Activated T-cell treated with anti-CD3 and anti-CD28 coated beads, Interleukin-2, amount 50 U/mL, for 24 hours (primary cell): ENCODE data around the gene TREML4.
"Not testable (repeated sequence)": the region's sequence is repeated elsewhere in the genome, so short reads cannot be mapped to it uniquely, and the experiment has no call there.

Experiments used
- DNase-seq: peaks from one replicate; pipeline ENCODE4 v3.0.0-alpha.2; 2020
- H3K27ac Mint-ChIP-seq: 2 replicates; pipeline ENCODE4 v1.8.0; 2020; ENCODE audit warnings: mild to moderate bottlenecking, mixed read lengths
- H3K27me3 Mint-ChIP-seq: 2 replicates; pipeline ENCODE4 v1.8.0; 2020; ENCODE audit warnings: mixed read lengths
- H3K36me3 Mint-ChIP-seq: 2 replicates; pipeline ENCODE4 v1.8.0; 2020; ENCODE audit warnings: low read depth, mixed read lengths
- H3K4me1 Mint-ChIP-seq: 2 replicates; pipeline ENCODE4 v1.8.0; 2020; ENCODE audit warnings: low read depth, mixed read lengths
- H3K4me3 Mint-ChIP-seq: 2 replicates; pipeline ENCODE4 v1.8.0; 2020; ENCODE audit warnings: mild to moderate bottlenecking, moderate library complexity, mixed read lengths
- H3K9me3 Mint-ChIP-seq: 2 replicates; pipeline ENCODE4 v1.8.0; 2020; ENCODE audit warnings: mixed read lengths

TREML4 gene

GRCh38 chr6:41224800-41225199, 3.3 kb upstream of the TREML4 start:
- Mint-ChIP-seq H3K36me3 (no peaks in the 10 kb centered on the region), H3K4me1 (no peaks in the 10 kb centered on the region), H3K9me3 (peaks cover 7% of the 10 kb centered on the region), H3K27me3 (peaks cover 8% of the 10 kb centered on the region), H3K27ac (no peak overlapping the region), H3K4me3 (no peak overlapping the region)
- DNase-seq, result no peak

- Mint-ChIP-seq H3K36me3 (no peaks in the 10 kb centered on the region), H3K4me3 (no peak overlapping the region), H3K27ac (no peak overlapping the region), H3K27me3 (peaks cover 8% of the 10 kb centered on the region), H3K9me3 (no peaks in the 10 kb centered on the region), H3K4me1 (no peaks in the 10 kb centered on the region)
- no peak for DNase-seq
Observed at GRCh38 chr6:41226752-41227151, 1.4 kb upstream of the TREML4 start.

GRCh38 chr6:41228616-41229015, 467 bp downstream of the TREML4 start:
- H3K4me3 Mint-ChIP-seq, result no peak overlapping the region
- H3K36me3 Mint-ChIP-seq, result no peaks in the 10 kb centered on the region
- no peak overlapping the region for H3K27ac Mint-ChIP-seq
- H3K27me3 Mint-ChIP-seq, result peaks cover 8% of the 10 kb centered on the region
- H3K9me3 Mint-ChIP-seq, result no peaks in the 10 kb centered on the region
- DNase-seq, result no peak
- no peaks in the 10 kb centered on the region for H3K4me1 Mint-ChIP-seq

- no peak for DNase-seq
- Mint-ChIP-seq H3K27ac (no peak overlapping the region), H3K4me3 (no peak overlapping the region), H3K36me3 (no peaks in the 10 kb centered on the region), H3K9me3 (no peaks in the 10 kb centered on the region), H3K4me1 (no peaks in the 10 kb centered on the region), H3K27me3 (peaks cover 8% of the 10 kb centered on the region)
Observed at GRCh38 chr6:41229721-41230120, 1.6 kb downstream of the TREML4 start.

GRCh38 chr6:41231246-41231645, 3.1 kb downstream of the TREML4 start:
- Mint-ChIP-seq H3K9me3 (no peaks in the 10 kb centered on the region), H3K36me3 (no peaks in the 10 kb centered on the region), H3K27ac (no peak overlapping the region), H3K4me3 (no peak overlapping the region), H3K27me3 (peaks cover 8% of the 10 kb centered on the region), H3K4me1 (peaks cover 3% of the 10 kb centered on the region)
- DNase-seq, result no peak

GRCh38 chr6:41232667-41233066, 4.5 kb downstream of the TREML4 start:
- H3K4me3 Mint-ChIP-seq, result no peak overlapping the region
- DNase-seq, result no peak
- H3K27ac Mint-ChIP-seq, result no peak overlapping the region
- H3K9me3 Mint-ChIP-seq, result no peaks in the 10 kb centered on the region
- H3K4me1 Mint-ChIP-seq, result peaks cover 3% of the 10 kb centered on the region
- no peaks in the 10 kb centered on the region for H3K36me3 Mint-ChIP-seq
- peaks cover 3% of the 10 kb centered on the region for H3K27me3 Mint-ChIP-seq

GRCh38 chr6:41236276-41236675, 8.1 kb downstream of the TREML4 start:
- no peak for DNase-seq
- Mint-ChIP-seq H3K27ac (no peak overlapping the region), H3K27me3 (no peaks in the 10 kb centered on the region)

GRCh38 chr6:41237128-41237527, 9.0 kb downstream of the TREML4 start:
- H3K27ac Mint-ChIP-seq, result no peak overlapping the region
- H3K9me3 Mint-ChIP-seq, result no peaks in the 10 kb centered on the region
- peaks cover 3% of the 10 kb centered on the region for H3K4me1 Mint-ChIP-seq
- H3K27me3 Mint-ChIP-seq, result no peaks in the 10 kb centered on the region
- H3K36me3 Mint-ChIP-seq, result no peaks in the 10 kb centered on the region
- no peak overlapping the region for H3K4me3 Mint-ChIP-seq
- DNase-seq, result no peak

More at GRCh38 chr6:41236276-41236675, 8.1 kb downstream of the TREML4 start:
- Mint-ChIP-seq H3K4me3 (no peak overlapping the region), H3K36me3 (no peaks in the 10 kb centered on the region), H3K9me3 (no peaks in the 10 kb centered on the region), H3K4me1 (peaks cover 3% of the 10 kb centered on the region)

- H3K4me3 Mint-ChIP-seq, result no peak overlapping the region
- no peaks in the 10 kb centered on the region for H3K9me3 Mint-ChIP-seq
- H3K27me3 Mint-ChIP-seq, result no peaks in the 10 kb centered on the region
- no peak overlapping the region for H3K27ac Mint-ChIP-seq
- H3K4me1 Mint-ChIP-seq, result peaks cover 3% of the 10 kb centered on the region
- no peak for DNase-seq
- no peaks in the 10 kb centered on the region for H3K36me3 Mint-ChIP-seq
Observed at GRCh38 chr6:41239467-41240159, 11.5 kb downstream of the TREML4 start.

GRCh38 chr6:41246529-41246928, 18.4 kb downstream of the TREML4 start:
- not testable (repeated sequence) for DNase-seq, H3K27ac Mint-ChIP-seq, H3K36me3 Mint-ChIP-seq, H3K9me3 Mint-ChIP-seq, H3K4me3 Mint-ChIP-seq, H3K27me3 Mint-ChIP-seq
- peaks cover 16% of the 10 kb centered on the region for H3K4me1 Mint-ChIP-seq

GRCh38 chr6:41247288-41247865, 19.2 kb downstream of the TREML4 start:
- no peaks in the 10 kb centered on the region for H3K27me3 Mint-ChIP-seq
- no peak overlapping the region for H3K4me3 Mint-ChIP-seq
- H3K27ac Mint-ChIP-seq, result no peak overlapping the region
- no peaks in the 10 kb centered on the region for H3K36me3 Mint-ChIP-seq
- no peak for DNase-seq
- H3K4me1 Mint-ChIP-seq, result peaks cover 16% of the 10 kb centered on the region
- H3K9me3 Mint-ChIP-seq, result no peaks in the 10 kb centered on the region

GRCh38 chr6:41247882-41248705, 19.9 kb downstream of the TREML4 start:
- H3K27me3 Mint-ChIP-seq, result no peaks in the 10 kb centered on the region
- H3K36me3 Mint-ChIP-seq, result no peaks in the 10 kb centered on the region
- H3K9me3 Mint-ChIP-seq, result no peaks in the 10 kb centered on the region
- H3K27ac Mint-ChIP-seq, result no peak overlapping the region
- H3K4me1 Mint-ChIP-seq, result peaks cover 16% of the 10 kb centered on the region
- DNase-seq, result no peak
- H3K4me3 Mint-ChIP-seq, result no peak overlapping the region

- no peak for DNase-seq
- H3K27ac Mint-ChIP-seq, result no peak overlapping the region
- H3K4me3 Mint-ChIP-seq, result no peak overlapping the region
- H3K9me3 Mint-ChIP-seq, result no peaks in the 10 kb centered on the region
- peaks cover 13% of the 10 kb centered on the region for H3K4me1 Mint-ChIP-seq
- no peaks in the 10 kb centered on the region for H3K27me3 Mint-ChIP-seq
- H3K36me3 Mint-ChIP-seq, result no peaks in the 10 kb centered on the region
Observed at GRCh38 chr6:41252401-41253169, 24.4 kb downstream of the TREML4 start.

- no peak for DNase-seq
- H3K27me3 Mint-ChIP-seq, result peaks cover 7% of the 10 kb centered on the region
- H3K4me3 Mint-ChIP-seq, result no peak overlapping the region
- H3K9me3 Mint-ChIP-seq, result peaks cover 4% of the 10 kb centered on the region
- no peaks in the 10 kb centered on the region for H3K36me3 Mint-ChIP-seq
- no peak overlapping the region for H3K27ac Mint-ChIP-seq
- peaks cover 3% of the 10 kb centered on the region for H3K4me1 Mint-ChIP-seq
Observed at GRCh38 chr6:41255110-41255509, 27.0 kb downstream of the TREML4 start.
